Endothelial cell of umbilical vein (primary cell): ENCODE results near the gene MOGAT1. TPM values are rescaled to one million over a fixed set of nuclear protein-coding genes. Genes with fewer than 3 reads are reported as not detected.
A peak's percentile ranks its signal among the peaks of the same experiment; 100 is the strongest.

ENCODE experiments used
- BruUV-seq: library from RNA; stranded (reverse); fragments of 400-500 nt; replicated peaks from 2 replicates; lab custom pipeline; 2021; lab: Mats Ljungman, UMichigan
- CTCF ChIA-PET: fragments of 300-600, 350-600 bp; sonication (Branson Sonifier 250); formaldehyde crosslinking; loops from one replicate; lab custom pipeline; 2021; ENCODE audit warnings: antibody characterized with exemption, inconsistent platforms; lab: Charles Lee
- POLR2A ChIA-PET: fragments of 300-600, 350-600 bp; sonication (Branson Sonifier 250); formaldehyde crosslinking; loops from one replicate; lab custom pipeline; 2021; ENCODE audit warnings: antibody characterized with exemption, inconsistent platforms; lab: Charles Lee
- DNase-seq: peaks from one replicate; pipeline ENCODE4 v3.0.0-alpha.2; 2011; ENCODE audit warnings: low read depth, low spot score
- FAIRE-seq: peaks from 2 replicates; lab custom pipeline; 2011; peaks lifted over from hg19 to GRCh38; lab: Jason Lieb, UNC
- H2AFZ ChIP-seq: 2 replicates; pipeline ENCODE4 v1.6.0; 2012; ENCODE audit warnings: low read depth, low read length, control low read depth, inconsistent platforms
- H3K27ac ChIP-seq: 2 replicates; pipeline ENCODE4 v1.5.1; 2011; ENCODE audit warnings: low read depth, mild to moderate bottlenecking, control low read depth, low read length, moderate library complexity; ENCODE audit not compliant: insufficient read depth
- H3K27me3 ChIP-seq, 2 experiments: 2 replicates each; pipeline versions ENCODE4 v1.6.0 to v1.6.1; 2011; ENCODE audit warnings: low read length in 2 of 2, mixed read lengths in 1 of 2; ENCODE audit not compliant: control insufficient read depth in 2 of 2, insufficient read depth in 2 of 2
- H3K36me3 ChIP-seq, 2 experiments: 2 replicates in 1 of 2; 3 replicates in 1 of 2; pipeline ENCODE4 v1.5.1; 2011; ENCODE audit warnings: low read length in 2 of 2, mild to moderate bottlenecking in 1 of 2, moderate library complexity in 1 of 2; ENCODE audit not compliant: control insufficient read depth in 2 of 2, insufficient read depth in 2 of 2; ENCODE audit errors: extremely low read depth in 1 of 2
- H3K4me1 ChIP-seq: 3 replicates; pipeline ENCODE4 v1.5.1; 2011; ENCODE audit warnings: mild to moderate bottlenecking, low read length; ENCODE audit not compliant: control insufficient read depth, insufficient read depth; ENCODE audit errors: extremely low read depth
- H3K4me2 ChIP-seq: 2 replicates; pipeline ENCODE4 v1.6.1; 2011; ENCODE audit warnings: low read length, control low read depth, mixed read lengths; ENCODE audit not compliant: insufficient read depth
- H3K4me3 ChIP-seq, 3 experiments: fragments of 200-600 bp in 1 of 3; sonication (generic), shearing (Covaris generic) in 1 of 3; replicated peaks in 1 of 3; 2 replicates each; pipeline ENCODE4 v1.5.1; 2011 to 2016; ENCODE audit warnings: control low read depth in 3 of 3, low read length in 3 of 3, mild to moderate bottlenecking in 2 of 3, inconsistent platforms in 1 of 3, low read depth in 1 of 3, moderate library complexity in 1 of 3; ENCODE audit not compliant: insufficient read depth in 1 of 3
- H3K79me2 ChIP-seq: 2 replicates; pipeline ENCODE4 v1.6.0; 2012; ENCODE audit warnings: low read length, inconsistent platforms; ENCODE audit not compliant: control insufficient read depth, insufficient read depth
- H3K9ac ChIP-seq: replicated peaks from 2 replicates; pipeline ENCODE3; 2011; ENCODE audit warnings: low read length, control low read depth; ENCODE audit not compliant: insufficient read depth; ENCODE audit errors: extremely low read depth
- H3K9me1 ChIP-seq: replicated peaks from 3 replicates; pipeline ENCODE4 v1.6.0; 2011; ENCODE audit warnings: mild to moderate bottlenecking, low read length; ENCODE audit not compliant: control insufficient read depth, insufficient read depth; ENCODE audit errors: extremely low read depth
- H3K9me3 ChIP-seq: replicated peaks from 2 replicates; pipeline ENCODE4 v1.5.1; 2012; ENCODE audit warnings: low read length, inconsistent platforms; ENCODE audit not compliant: control insufficient read depth, insufficient read depth
- H4K20me1 ChIP-seq: replicated peaks from 2 replicates; pipeline ENCODE3; 2011; ENCODE audit warnings: mild to moderate bottlenecking, low read length; ENCODE audit not compliant: control insufficient read depth, insufficient read depth; ENCODE audit errors: extremely low read depth
- EZH2 ChIP-seq: IDR thresholded peaks from 2 replicates; pipeline ENCODE4 v1.6.1; 2012; ENCODE audit warnings: borderline replicate concordance, low read depth, mild to moderate bottlenecking, moderate library complexity, low read length, inconsistent platforms; ENCODE audit not compliant: severe bottlenecking
- FOS ChIP-seq: IDR thresholded peaks from 2 replicates; pipeline ENCODE4 v1.6.1; 2011; ENCODE audit warnings: mild to moderate bottlenecking, low read length, moderate library complexity, borderline replicate concordance; ENCODE audit not compliant: insufficient read depth
- GATA2 ChIP-seq: IDR thresholded peaks from 2 replicates; pipeline ENCODE4 v1.7.0; 2011; ENCODE audit warnings: low read depth, mild to moderate bottlenecking, moderate library complexity, mixed read lengths, low read length; ENCODE audit not compliant: insufficient read length, insufficient read depth
- JUN ChIP-seq: IDR thresholded peaks from 2 replicates; pipeline ENCODE4 v1.6.1; 2011; ENCODE audit warnings: borderline replicate concordance, low read depth; ENCODE audit not compliant: insufficient read length, insufficient read depth
- MYC ChIP-seq: IDR thresholded peaks from one replicate; pipeline ENCODE4 v1.6.1; 2011; ENCODE audit warnings: mild to moderate bottlenecking, low read depth, low read length
- POLR2A ChIP-seq: IDR thresholded peaks from 2 replicates; pipeline ENCODE4 v1.6.1; 2012; ENCODE audit warnings: low read depth, mild to moderate bottlenecking, control low read depth, low read length
- POLR2AphosphoS5 ChIP-seq: IDR thresholded peaks from 2 replicates; pipeline ENCODE4 v1.6.1; 2012; ENCODE audit warnings: low read depth, mild to moderate bottlenecking, control low read depth, low read length, moderate library complexity; ENCODE audit not compliant: insufficient read depth
- dilution Hi-C: fragments of 300-500 bp; cut with MboI; formaldehyde crosslinking; loops from one replicate; pipeline ENCODE4 v1.15.0; 2019; ENCODE audit warnings: low sequenced_read_pairs; ENCODE audit not compliant: extremely low pct_ligation_motif_present
- intact Hi-C: fragments of 100-400 bp; cut with micrococcal nuclease; formaldehyde crosslinking; loops from one replicate; pipeline ENCODE4 v1.10.0; 2022
- polyA plus RNA-seq, 4 experiments: library from polyadenylated mRNA; depleted of rRNA in 3 of 4; stranded (reverse) in 3 of 4; unstranded in 1 of 4; fragments of >200 nt; gene quantifications; 2 replicates each; pipeline versions ENCODE4 v1.2.1 to v1.2.3, GENCODE V29; 2011 to 2012; ENCODE audit warnings: missing spikeins in 1 of 4
- total RNA-seq: library from RNA; stranded (reverse); gene quantifications from 2 replicates; pipeline ENCODE4 v1.2.3, GENCODE V29; 2021
- TF ChIP-seq, protein P1 (sequence below), 2 donors: IDR thresholded peaks; 1 replicate in 1 of 2; 2 replicates in 1 of 2; pipeline ENCODE4 v1.5.1; 2011; ENCODE audit warnings: low read length in 2 of 2, mild to moderate bottlenecking in 2 of 2, moderate library complexity in 2 of 2, control low read depth in 1 of 2, inconsistent platforms in 1 of 2, low read depth in 1 of 2; ENCODE audit not compliant: insufficient read depth in 1 of 2; ENCODE audit errors: extremely low read depth in 1 of 2
- TF ChIP-seq, protein P2 (sequence below): IDR thresholded peaks from 2 replicates; pipeline ENCODE4 v1.6.1; 2011; ENCODE audit not compliant: insufficient read depth, insufficient read length

Gene MOGAT1
- total and polyA plus RNA-seq, 2 donors (not counting 3 experiments of a cell fraction or from before 2014, with no cell fraction given): not detected

DNA sequence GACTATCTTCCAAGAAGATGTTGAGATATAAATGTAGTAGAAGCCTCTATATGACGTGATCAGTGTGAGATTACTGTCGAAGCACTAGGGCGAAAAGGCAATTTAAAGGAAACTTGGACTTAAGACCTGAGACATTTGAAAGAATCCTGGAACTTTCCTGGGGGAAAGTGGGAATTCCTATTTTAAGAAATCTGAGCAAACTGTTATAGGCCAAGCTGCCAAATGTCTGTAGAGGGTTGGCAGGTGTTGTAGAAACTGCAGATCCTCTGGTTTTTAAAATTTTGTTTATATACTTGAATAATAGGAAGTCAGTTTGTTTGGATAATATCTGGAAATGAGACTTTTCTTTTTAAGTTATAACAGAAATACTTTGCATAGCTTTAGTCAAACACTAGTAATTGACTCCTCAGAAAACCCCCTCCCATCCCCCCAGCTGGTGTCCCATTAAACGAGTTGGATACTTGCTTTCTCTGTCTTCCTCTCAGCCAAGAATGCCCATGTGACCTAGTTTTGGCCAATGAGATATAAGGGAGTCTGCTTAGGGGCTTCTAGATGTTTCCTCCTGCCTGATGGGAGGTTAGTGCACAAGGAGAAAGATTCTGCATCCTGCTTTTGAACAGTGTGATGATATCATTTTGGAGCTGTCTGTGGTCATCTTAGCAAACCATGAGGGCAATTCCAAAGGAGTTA is 61.2 kb downstream of the MOGAT1 start:
- H3K9me3 ChIP-seq: no peaks in the 10 kb centered on the region
- dilution Hi-C loops (no loop called here), intact Hi-C loops (loop anchor here (1.0 to 5.0 kb wide), 2 partner anchors 23 to 1285 kb away; no protein-coding TSS in a partner anchor)
- H3K4me1 ChIP-seq: peaks cover 15% of the 10 kb centered on the region
- no peak for FAIRE-seq
- no peaks in the 10 kb centered on the region for H3K36me3 ChIP-seq
- no peaks in the 10 kb centered on the region for H4K20me1 ChIP-seq
- H3K27ac ChIP-seq: no peak overlapping the region
- POLR2A ChIA-PET: interaction anchor here (0.6 kb wide), 1 partner anchor 196 kb away, joined by 3 read pairs; no protein-coding TSS in a partner anchor
- no peak overlapping the region for H3K9ac ChIP-seq
- DNase-seq: peak; percentile 48
- no peaks in the 10 kb centered on the region for H3K9me1 ChIP-seq
- H3K79me2 ChIP-seq: no peaks in the 10 kb centered on the region
- H3K27me3 ChIP-seq: no peaks in the 10 kb centered on the region
- no peak overlapping the region for H3K4me2 ChIP-seq
- TF ChIP-seq POLR2A (no peak), POLR2AphosphoS5 (no peak), GATA2 (no peak), FOS (no peak), EZH2 (no peak), JUN (no peak), MYC (no peak)
- TF ChIP-seq, protein P1, sequence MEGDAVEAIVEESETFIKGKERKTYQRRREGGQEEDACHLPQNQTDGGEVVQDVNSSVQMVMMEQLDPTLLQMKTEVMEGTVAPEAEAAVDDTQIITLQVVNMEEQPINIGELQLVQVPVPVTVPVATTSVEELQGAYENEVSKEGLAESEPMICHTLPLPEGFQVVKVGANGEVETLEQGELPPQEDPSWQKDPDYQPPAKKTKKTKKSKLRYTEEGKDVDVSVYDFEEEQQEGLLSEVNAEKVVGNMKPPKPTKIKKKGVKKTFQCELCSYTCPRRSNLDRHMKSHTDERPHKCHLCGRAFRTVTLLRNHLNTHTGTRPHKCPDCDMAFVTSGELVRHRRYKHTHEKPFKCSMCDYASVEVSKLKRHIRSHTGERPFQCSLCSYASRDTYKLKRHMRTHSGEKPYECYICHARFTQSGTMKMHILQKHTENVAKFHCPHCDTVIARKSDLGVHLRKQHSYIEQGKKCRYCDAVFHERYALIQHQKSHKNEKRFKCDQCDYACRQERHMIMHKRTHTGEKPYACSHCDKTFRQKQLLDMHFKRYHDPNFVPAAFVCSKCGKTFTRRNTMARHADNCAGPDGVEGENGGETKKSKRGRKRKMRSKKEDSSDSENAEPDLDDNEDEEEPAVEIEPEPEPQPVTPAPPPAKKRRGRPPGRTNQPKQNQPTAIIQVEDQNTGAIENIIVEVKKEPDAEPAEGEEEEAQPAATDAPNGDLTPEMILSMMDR (IDR thresholded peaks at IDR 0.05; ENCODE audit: extremely low read depth in 1 of 2, insufficient read depth in 1 of 2, low read depth in 1 of 2, low read length in 2 of 2): no peak
- TF ChIP-seq, protein P2, sequence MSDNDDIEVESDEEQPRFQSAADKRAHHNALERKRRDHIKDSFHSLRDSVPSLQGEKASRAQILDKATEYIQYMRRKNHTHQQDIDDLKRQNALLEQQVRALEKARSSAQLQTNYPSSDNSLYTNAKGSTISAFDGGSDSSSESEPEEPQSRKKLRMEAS: no peak
- no peak overlapping the region for H2AFZ ChIP-seq
- H3K4me3 ChIP-seq: no peak overlapping the region
- CTCF ChIA-PET: interaction anchor here (1.3 kb wide), 1 partner anchor 171 kb away, joined by 3 read pairs; no protein-coding TSS in a partner anchor
- no TSS peak for BruUV-seq
